ENCODE results near the gene MRM3. TPM values are rescaled to one million over a fixed set of nuclear protein-coding genes. Genes with fewer than 3 reads are reported as not detected.
A peak's percentile ranks its signal among the peaks of the same experiment; 100 is the strongest.

The MRM3 gene
- total RNA-seq, 4 donors from 2014 or later: 1.00 to 13.4 (median 12.5) TPM; not detected in 1

GRCh38 chr17:806781-807522, 24.8 kb downstream of the MRM3 start:
- Histone ChIP-seq H3K9me3 (no peaks in the 10 kb centered on the region), H3K27me3 (no peaks in the 10 kb centered on the region), H3K27ac (no peak overlapping the region), H3K4me1 (no peaks in the 10 kb centered on the region), H3K36me3 (no peaks in the 10 kb centered on the region), H3K4me3 (no peak overlapping the region)
- no peak for DNase-seq
- intact Hi-C loops (cut with DNase I; ENCODE audit: low total_unique reads) (no loop called here), in situ Hi-C loops (cut with MboI; ENCODE audit: low pct_ligation_motif_present in 1 of 4, low pct_unique_long_range_greater_than_20kb in 1 of 4, low sequenced_read_pairs in 3 of 4) (no loop called here)
- 89 to 92% methylated on average over 4 to 33 of the region's 33 CpGs for WGBS, 2 donors (ENCODE audit: low coverage in 1 of 2)
- no peak for TF ChIP-seq POLR2A (IDR thresholded peaks at IDR 0.05)
- no peak for TF ChIP-seq EP300 (IDR thresholded peaks at IDR 0.05; ENCODE audit: low read depth)
- TF ChIP-seq POLR2AphosphoS5 (IDR thresholded peaks at IDR 0.05): no peak
- no peak for TF ChIP-seq CTCF (IDR thresholded peaks at IDR 0.05)

GRCh38 chr17:807523-808294, 25.6 kb downstream of the MRM3 start:
- Histone ChIP-seq H3K4me1 (no peaks in the 10 kb centered on the region), H3K27me3 (no peaks in the 10 kb centered on the region), H3K27ac (no peak overlapping the region), H3K4me3 (no peak overlapping the region), H3K36me3 (no peaks in the 10 kb centered on the region), H3K9me3 (no peaks in the 10 kb centered on the region)
- WGBS, 2 donors (ENCODE audit: low coverage in 1 of 2): 82 to 100% methylated on average over 3 to 28 of the region's 28 CpGs
- intact Hi-C loops (cut with DNase I; ENCODE audit: low total_unique reads) (no loop called here), in situ Hi-C loops (cut with MboI; ENCODE audit: low pct_ligation_motif_present in 1 of 4, low pct_unique_long_range_greater_than_20kb in 1 of 4, low sequenced_read_pairs in 3 of 4) (no loop called here)
- no peak for DNase-seq
- no peak for TF ChIP-seq POLR2A (IDR thresholded peaks at IDR 0.05)
- no peak for TF ChIP-seq CTCF (IDR thresholded peaks at IDR 0.05)
- no peak for TF ChIP-seq POLR2AphosphoS5 (IDR thresholded peaks at IDR 0.05)
- TF ChIP-seq EP300 (IDR thresholded peaks at IDR 0.05; ENCODE audit: low read depth): no peak

GRCh38 chr17:811051-811784, 29.1 kb downstream of the MRM3 start:
- H3K4me1 ChIP-seq: no peaks in the 10 kb centered on the region
- no peaks in the 10 kb centered on the region for H3K36me3 ChIP-seq

More at GRCh38 chr17:811051-811784, 29.1 kb downstream of the MRM3 start:
- no peak overlapping the region for H3K4me3 ChIP-seq
- no peaks in the 10 kb centered on the region for H3K27me3 ChIP-seq
- WGBS, 2 donors (ENCODE audit: low coverage in 1 of 2): 66 to 73% methylated on average over 9 to 24 of the region's 29 CpGs
- no peak for DNase-seq
- in situ Hi-C loops (cut with MboI; ENCODE audit: low pct_ligation_motif_present in 1 of 4, low pct_unique_long_range_greater_than_20kb in 1 of 4, low sequenced_read_pairs in 3 of 4) (no loop called here), intact Hi-C loops (cut with DNase I; ENCODE audit: low total_unique reads) (no loop called here)
- TF ChIP-seq POLR2A (IDR thresholded peaks at IDR 0.05): no peak
- no peak for TF ChIP-seq POLR2AphosphoS5 (IDR thresholded peaks at IDR 0.05)
- no peak for TF ChIP-seq CTCF (IDR thresholded peaks at IDR 0.05)
- no peak for TF ChIP-seq EP300 (IDR thresholded peaks at IDR 0.05; ENCODE audit: low read depth)
- peak overlapping the region in 1 of 4 donors; percentile 4 for H3K27ac ChIP-seq
- H3K9me3 ChIP-seq: no peaks in the 10 kb centered on the region

Measured in transverse colon (tissue), 4 donors.